Keratinocyte (primary cell): ENCODE data around the gene RPP14. TPM values are rescaled to one million over a fixed set of nuclear protein-coding genes. Genes with fewer than 3 reads are reported as not detected.

ENCODE experiments used
- DNase-seq: peaks from one replicate; pipeline ENCODE4 v3.0.0-alpha.2; 2011; ENCODE audit warnings: low read depth, missing footprints, low spot score
- FAIRE-seq: peaks from 2 replicates; lab custom pipeline; 2011; peaks lifted over from hg19 to GRCh38; lab: Jason Lieb, UNC
- H2AFZ ChIP-seq: 2 replicates; pipeline ENCODE4 v1.6.0; 2012; ENCODE audit warnings: low read length, control low read depth, inconsistent platforms; ENCODE audit not compliant: control insufficient read depth
- H3K27ac ChIP-seq: 2 replicates; pipeline ENCODE4 v1.5.1; 2011; ENCODE audit warnings: low read length; ENCODE audit not compliant: control insufficient read depth, insufficient read depth
- H3K27me3 ChIP-seq: 3 replicates; pipeline ENCODE4 v1.6.0; 2011; ENCODE audit warnings: low read length; ENCODE audit not compliant: control insufficient read depth, insufficient read depth; ENCODE audit errors: extremely low read depth
- H3K36me3 ChIP-seq, 2 experiments: 2 replicates in 1 of 2; 3 replicates in 1 of 2; pipeline ENCODE4 v1.5.1; 2011; ENCODE audit warnings: low read length in 2 of 2, mild to moderate bottlenecking in 1 of 2; ENCODE audit not compliant: control insufficient read depth in 2 of 2, insufficient read depth in 2 of 2; ENCODE audit errors: extremely low read depth in 1 of 2
- H3K4me1 ChIP-seq: 3 replicates; pipeline ENCODE4 v1.5.1; 2011; ENCODE audit warnings: low read length; ENCODE audit not compliant: control insufficient read depth, insufficient read depth; ENCODE audit errors: extremely low read depth
- H3K4me2 ChIP-seq: 3 replicates; pipeline ENCODE4 v1.6.0; 2011; ENCODE audit warnings: low read depth, low read length; ENCODE audit not compliant: control insufficient read depth, insufficient read depth; ENCODE audit errors: extremely low read depth
- H3K4me3 ChIP-seq, 3 experiments: fragments of 200-600 bp in 1 of 3; sonication (generic) in 1 of 3; 2 replicates in 2 of 3; 3 replicates in 1 of 3; pipeline ENCODE4 v1.5.1; 2011 to 2016; ENCODE audit warnings: low read length in 3 of 3, mild to moderate bottlenecking in 3 of 3, control low read depth in 2 of 3, inconsistent platforms in 1 of 3, low read depth in 1 of 3, mixed read lengths in 1 of 3, mixed run types in 1 of 3, moderate library complexity in 1 of 3; ENCODE audit not compliant: control insufficient read depth in 2 of 3, insufficient read depth in 2 of 3; ENCODE audit errors: extremely low read depth in 1 of 3
- H3K79me2 ChIP-seq: 2 replicates; pipeline ENCODE4 v1.6.0; 2012; ENCODE audit warnings: low read length; ENCODE audit not compliant: control insufficient read depth, insufficient read depth
- H3K9ac ChIP-seq: 3 replicates; pipeline ENCODE4 v1.6.0; 2011; ENCODE audit warnings: low read length; ENCODE audit not compliant: control insufficient read depth, insufficient read depth; ENCODE audit errors: extremely low read depth
- H3K9me1 ChIP-seq: 3 replicates; pipeline ENCODE4 v1.6.0; 2011; ENCODE audit warnings: low read length; ENCODE audit not compliant: control insufficient read depth, insufficient read depth; ENCODE audit errors: extremely low read depth
- H3K9me3 ChIP-seq: 2 replicates; pipeline ENCODE4 v1.5.1; 2012; ENCODE audit warnings: low read depth, low read length; ENCODE audit not compliant: control insufficient read depth
- H4K20me1 ChIP-seq: 3 replicates; pipeline ENCODE4 v1.6.0; 2011; ENCODE audit warnings: low read length; ENCODE audit not compliant: control insufficient read depth, insufficient read depth; ENCODE audit errors: extremely low read depth
- CTCF ChIP-seq, 3 experiments: IDR thresholded peaks in 1 of 3; conservative IDR thresholded peaks in 1 of 3; optimal IDR thresholded peaks in 1 of 3; 2 replicates in 2 of 3; 3 replicates in 1 of 3; pipeline versions ENCODE3 to v1.5.1; 2011; ENCODE audit warnings: low read length in 3 of 3, mild to moderate bottlenecking in 3 of 3, moderate library complexity in 2 of 3, control low read depth in 1 of 3, inconsistent platforms in 1 of 3; ENCODE audit not compliant: insufficient read depth in 2 of 3; ENCODE audit errors: extremely low read depth in 1 of 3
- EZH2 ChIP-seq: IDR thresholded peaks from one replicate; pipeline ENCODE4 v1.6.1; 2012; ENCODE audit warnings: inconsistent platforms, mild to moderate bottlenecking, low read length, moderate library complexity
- dilution Hi-C: fragments of 300-500 bp; cut with MboI; formaldehyde crosslinking; loops from one replicate; pipeline ENCODE4 v1.7.0; 2020; ENCODE audit warnings: low sequenced_read_pairs; ENCODE audit not compliant: extremely low pct_ligation_motif_present
- polyA plus RNA-seq, 5 experiments: library from polyadenylated mRNA; depleted of rRNA in 3 of 5; stranded (reverse) in 3 of 5; stranded (forward) in 1 of 5; unstranded in 1 of 5; fragments of >200 nt; gene quantifications; 1 replicate in 1 of 5; 2 replicates in 3 of 5; 3 replicates in 1 of 5; pipeline versions ENCODE4 v1.2.1 to v1.2.3, GENCODE V29; 2011 to 2012; ENCODE audit warnings: missing spikeins in 2 of 5, low read depth in 1 of 5, low replicate concordance in 1 of 5

RPP14 gene
- polyA plus RNA-seq, 1 donor (not counting 4 experiments of a cell fraction or from before 2014, with no cell fraction given) = 24.6 TPM

GRCh38 chr3:58361866-58362265, 55.8 kb downstream of the RPP14 start:
- Histone ChIP-seq H4K20me1 (no peaks in the 10 kb centered on the region), H3K36me3 (no peaks in the 10 kb centered on the region), H3K9ac (no peak overlapping the region), H3K27ac (no peak overlapping the region), H3K27me3 (no peaks in the 10 kb centered on the region), H3K9me1 (no peaks in the 10 kb centered on the region), H3K9me3 (no peaks in the 10 kb centered on the region), H3K4me2 (no peak overlapping the region), H3K4me3 (no peak overlapping the region), H2AFZ (no peak overlapping the region), H3K79me2 (no peaks in the 10 kb centered on the region), H3K4me1 (no peaks in the 10 kb centered on the region)
- dilution Hi-C loops = no loop called here
- FAIRE-seq = no peak
- no peak for DNase-seq
- no peak for TF ChIP-seq CTCF (optimal IDR thresholded peaks at IDR 0.05 in 1 of 3, IDR thresholded peaks at IDR 0.05 in 1 of 3, conservative IDR thresholded peaks at IDR 0.05 in 1 of 3; ENCODE audit: extremely low read depth in 1 of 3, insufficient read depth in 2 of 3, low read length in 3 of 3)

- Histone ChIP-seq H3K9me3 (no peaks in the 10 kb centered on the region), H3K9ac (no peak overlapping the region), H3K79me2 (no peaks in the 10 kb centered on the region), H3K4me3 (no peak overlapping the region), H3K9me1 (no peaks in the 10 kb centered on the region), H4K20me1 (no peaks in the 10 kb centered on the region), H3K27ac (no peak overlapping the region), H3K36me3 (no peaks in the 10 kb centered on the region), H2AFZ (no peak overlapping the region), H3K4me1 (no peaks in the 10 kb centered on the region), H3K4me2 (no peak overlapping the region), H3K27me3 (no peaks in the 10 kb centered on the region)
- no peak for DNase-seq
- TF ChIP-seq EZH2 (no peak), CTCF (optimal IDR thresholded peaks at IDR 0.05 in 1 of 3, IDR thresholded peaks at IDR 0.05 in 1 of 3, conservative IDR thresholded peaks at IDR 0.05 in 1 of 3; ENCODE audit: extremely low read depth in 1 of 3, insufficient read depth in 2 of 3, low read length in 3 of 3) (no peak)
- peak; percentile 66 for FAIRE-seq
- dilution Hi-C loops = no loop called here
Observed at GRCh38 chr3:58366699-58367098, 60.7 kb downstream of the RPP14 start.
